GM06990 (cell line): ENCODE data around the gene CBFA2T3.

Experiments
- DNase-seq: peaks from one replicate; pipeline ENCODE4 v3.0.0-alpha.2; 2011; ENCODE audit not compliant: insufficient read length; ENCODE audit errors: extremely low read depth
- H3K27me3 ChIP-seq: replicated peaks from 2 replicates; pipeline ENCODE4 v1.6.0; 2011; ENCODE audit warnings: low read length; ENCODE audit not compliant: control insufficient read depth, insufficient read depth
- H3K36me3 ChIP-seq: 2 replicates; pipeline ENCODE4 v1.5.1; 2011; ENCODE audit warnings: low read length; ENCODE audit not compliant: control insufficient read depth, insufficient read depth
- H3K4me3 ChIP-seq: replicated peaks from 2 replicates; pipeline ENCODE4 v1.5.1; 2011; ENCODE audit warnings: low read depth, mild to moderate bottlenecking, control low read depth, low read length
- CTCF ChIP-seq: IDR thresholded peaks from 2 replicates; pipeline ENCODE4 v1.5.1; 2011; ENCODE audit warnings: low read length, control low read depth, mild to moderate bottlenecking, inconsistent platforms; ENCODE audit not compliant: insufficient read depth, poor library complexity, severe bottlenecking

The CBFA2T3 gene

GRCh38 chr16:88837806-88838205 lies 139.2 kb downstream of the CBFA2T3 start:
- H3K27me3 ChIP-seq = no peaks in the 10 kb centered on the region
- no peak for TF ChIP-seq CTCF
- H3K36me3 ChIP-seq = peaks cover 8% of the 10 kb centered on the region
- DNase-seq = no peak
- no peak overlapping the region for H3K4me3 ChIP-seq

DNA sequence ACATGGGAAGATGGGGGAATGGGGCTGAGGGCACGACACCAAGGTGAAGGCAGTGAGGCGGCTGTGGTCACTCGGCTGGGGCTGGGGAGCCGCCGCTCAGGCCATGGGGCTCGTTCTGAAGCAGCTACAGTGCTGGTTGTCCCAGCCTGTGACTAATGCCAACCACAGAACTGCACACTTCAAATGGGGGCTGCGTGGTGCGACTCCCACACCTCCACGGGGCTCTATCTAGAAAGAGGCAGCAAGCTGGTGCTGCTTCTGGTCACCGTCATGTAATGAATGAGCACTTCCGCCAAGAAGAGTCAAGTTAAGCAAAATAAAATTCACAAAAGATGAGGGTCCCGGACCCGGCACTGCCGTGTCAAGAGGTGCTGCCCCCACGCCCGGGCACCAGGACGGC lies 140.2 kb downstream of the CBFA2T3 start:
- Histone ChIP-seq H3K36me3 (peaks cover 8% of the 10 kb centered on the region), H3K27me3 (no peaks in the 10 kb centered on the region), H3K4me3 (no peak overlapping the region)
- DNase-seq = no peak
- no peak for TF ChIP-seq CTCF

DNA sequence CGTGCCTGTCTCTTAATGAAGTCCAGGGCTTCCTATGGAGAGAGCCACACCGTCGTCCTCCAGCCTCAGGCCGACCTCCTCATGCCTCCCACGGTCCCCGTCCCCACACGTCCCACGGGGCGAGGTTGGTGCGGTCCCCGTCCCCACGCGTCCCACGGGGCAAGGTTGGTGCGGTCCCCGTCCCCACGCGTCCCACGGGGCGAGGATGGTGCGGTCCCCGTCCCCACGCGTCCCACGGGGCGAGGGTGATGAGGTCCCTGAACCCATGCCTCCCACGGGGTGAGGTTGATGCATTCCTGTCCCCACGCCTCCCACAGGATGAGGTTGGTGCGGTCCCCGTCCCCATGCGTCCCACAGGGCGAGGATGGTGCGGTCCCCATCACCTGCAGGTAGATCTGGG lies 141.2 kb downstream of the CBFA2T3 start:
- DNase-seq = no peak
- no peak for TF ChIP-seq CTCF

DNA sequence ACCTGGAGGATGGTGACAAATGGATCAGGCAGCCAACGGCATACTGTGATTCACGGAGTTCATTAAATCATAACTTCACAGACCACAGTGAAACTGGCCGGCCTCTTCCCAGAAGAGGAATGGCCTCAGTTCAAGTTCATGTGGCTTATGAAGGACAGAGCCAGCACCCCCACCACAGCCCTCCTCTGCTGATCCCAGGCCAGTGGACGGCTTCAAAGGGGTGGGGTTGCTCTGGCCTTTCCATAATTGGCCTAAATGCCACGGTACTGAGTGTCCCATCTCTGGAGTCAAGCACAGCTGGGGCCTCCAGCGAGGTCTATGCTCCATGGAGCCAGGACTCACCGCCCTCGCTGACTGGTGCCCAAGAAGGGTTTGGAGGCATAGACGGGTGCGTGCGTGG lies 141.6 kb downstream of the CBFA2T3 start:
- Histone ChIP-seq H3K36me3 (peaks cover 3% of the 10 kb centered on the region), H3K27me3 (no peaks in the 10 kb centered on the region), H3K4me3 (no peak overlapping the region)
- no peak for DNase-seq
- TF ChIP-seq CTCF = no peak

More for the DNA sequence above, 141.2 kb downstream of the CBFA2T3 start:
- peaks cover 7% of the 10 kb centered on the region for H3K36me3 ChIP-seq
- H3K4me3 ChIP-seq = no peak overlapping the region
- H3K27me3 ChIP-seq = no peaks in the 10 kb centered on the region

- TF ChIP-seq CTCF = no peak
- no peak for DNase-seq
- no peaks in the 10 kb centered on the region; the same call in none of the 2 replicates for H3K36me3 ChIP-seq
- no peak overlapping the region for H3K4me3 ChIP-seq
- no peaks in the 10 kb centered on the region for H3K27me3 ChIP-seq
Observed at GRCh38 chr16:88834670-88835069, 142.3 kb downstream of the CBFA2T3 start.

- Histone ChIP-seq H3K36me3 (no peaks in the 10 kb centered on the region; the same call in 1 of the 2 replicates), H3K4me3 (no peak overlapping the region), H3K27me3 (no peaks in the 10 kb centered on the region)
- DNase-seq = no peak
- TF ChIP-seq CTCF = no peak
Observed at GRCh38 chr16:88833086-88833485, 143.9 kb downstream of the CBFA2T3 start.
